Dendritic cell treated with granulocyte-macrophage colony-stimulating factor and Interleukin-4, amounts not matched to agents 40 ng/mL and 50 ng/mL, for 4 days (primary cell): ENCODE results near the gene RTCB.
"Not testable (repeated sequence)": the region's sequence is repeated elsewhere in the genome, so short reads cannot be mapped to it uniquely, and the experiment has no call there.

Source experiments
- H3K27ac Mint-ChIP-seq: one replicate; pipeline ENCODE4 v1.8.0; 2022; ENCODE audit warnings: mild to moderate bottlenecking, mixed read lengths
- H3K27me3 Mint-ChIP-seq: one replicate; pipeline ENCODE4 v1.8.0; 2022; ENCODE audit warnings: mild to moderate bottlenecking, mixed read lengths
- H3K36me3 Mint-ChIP-seq: one replicate; pipeline ENCODE4 v1.8.0; 2022; ENCODE audit warnings: low read depth, mixed read lengths
- H3K4me1 Mint-ChIP-seq: one replicate; pipeline ENCODE4 v1.8.0; 2022; ENCODE audit warnings: low read depth, mixed read lengths
- H3K4me3 Mint-ChIP-seq: one replicate; pipeline ENCODE4 v1.8.0; 2022; ENCODE audit warnings: mild to moderate bottlenecking, moderate library complexity, mixed read lengths
- H3K9me3 Mint-ChIP-seq: one replicate; pipeline ENCODE4 v1.8.0; 2022; ENCODE audit warnings: mixed read lengths
- intact Hi-C: fragments of 100-400 bp; cut with micrococcal nuclease; formaldehyde crosslinking; loops from one replicate; pipeline ENCODE4 v1.15.0; 2022

The RTCB gene

GRCh38 chr22:32375678-32376450, 36.2 kb downstream of the RTCB start:
- Mint-ChIP-seq H3K4me3 (no peak overlapping the region), H3K27me3 (peaks cover 6% of the 10 kb centered on the region), H3K9me3 (no peaks in the 10 kb centered on the region), H3K27ac (no peak overlapping the region), H3K36me3 (no peaks in the 10 kb centered on the region), H3K4me1 (no peaks in the 10 kb centered on the region)
- intact Hi-C loops: no loop called here

GRCh38 chr22:32364210-32364609, 47.8 kb downstream of the RTCB start:
- H3K4me1 Mint-ChIP-seq: no peaks in the 10 kb centered on the region
- H3K36me3 Mint-ChIP-seq: no peaks in the 10 kb centered on the region
- no peak overlapping the region for H3K27ac Mint-ChIP-seq
- no peak overlapping the region for H3K4me3 Mint-ChIP-seq
- intact Hi-C loops: no loop called here
- H3K27me3 Mint-ChIP-seq: peaks cover 3% of the 10 kb centered on the region
- no peaks in the 10 kb centered on the region for H3K9me3 Mint-ChIP-seq

GRCh38 chr22:32361257-32361656, 50.8 kb downstream of the RTCB start:
- Mint-ChIP-seq H3K27ac (no peak overlapping the region), H3K27me3 (peaks cover 5% of the 10 kb centered on the region), H3K4me3 (no peak overlapping the region), H3K9me3 (no peaks in the 10 kb centered on the region), H3K36me3 (no peaks in the 10 kb centered on the region), H3K4me1 (no peaks in the 10 kb centered on the region)
- intact Hi-C loops: no loop called here

- H3K36me3 Mint-ChIP-seq, H3K9me3 Mint-ChIP-seq, H3K4me1 Mint-ChIP-seq, H3K27me3 Mint-ChIP-seq, H3K4me3 Mint-ChIP-seq, intact Hi-C loops, H3K27ac Mint-ChIP-seq: not testable (repeated sequence)
Measured at GRCh38 chr22:32360096-32360495, 52.0 kb downstream of the RTCB start.

- H3K27ac Mint-ChIP-seq, H3K4me3 Mint-ChIP-seq, H3K27me3 Mint-ChIP-seq, intact Hi-C loops, H3K36me3 Mint-ChIP-seq, H3K4me1 Mint-ChIP-seq, H3K9me3 Mint-ChIP-seq: not testable (repeated sequence)
Measured at GRCh38 chr22:32357567-32357966, 54.5 kb downstream of the RTCB start, which contains the start of gene RFPL3. TSS of gene RFPL3 (plus strand) at chr22:32357867. CDS start at chr22:32358072, 205 bp downstream.

GRCh38 chr22:32355760-32356159, 56.3 kb downstream of the RTCB start:
- Mint-ChIP-seq H3K27ac (no peak overlapping the region), H3K4me3 (no peak overlapping the region), H3K36me3 (no peaks in the 10 kb centered on the region), H3K27me3 (peaks cover 3% of the 10 kb centered on the region), H3K4me1 (no peaks in the 10 kb centered on the region), H3K9me3 (peaks cover 8% of the 10 kb centered on the region)
- intact Hi-C loops: no loop called here

- peaks cover 8% of the 10 kb centered on the region for H3K9me3 Mint-ChIP-seq
- H3K27me3 Mint-ChIP-seq: peaks cover 3% of the 10 kb centered on the region
- H3K27ac Mint-ChIP-seq: no peak overlapping the region
- no peaks in the 10 kb centered on the region for H3K36me3 Mint-ChIP-seq
- intact Hi-C loops: no loop called here
- no peaks in the 10 kb centered on the region for H3K4me1 Mint-ChIP-seq
- H3K4me3 Mint-ChIP-seq: no peak overlapping the region
Measured at GRCh38 chr22:32354360-32355351, 57.4 kb downstream of the RTCB start.

GRCh38 chr22:32353840-32354239, 58.2 kb downstream of the RTCB start:
- no peaks in the 10 kb centered on the region for H3K36me3 Mint-ChIP-seq
- H3K27ac Mint-ChIP-seq: no peak overlapping the region
- H3K4me1 Mint-ChIP-seq: no peaks in the 10 kb centered on the region
- H3K9me3 Mint-ChIP-seq: peaks cover 8% of the 10 kb centered on the region
- intact Hi-C loops: no loop called here
- H3K27me3 Mint-ChIP-seq: peaks cover 3% of the 10 kb centered on the region
- H3K4me3 Mint-ChIP-seq: no peak overlapping the region

- Mint-ChIP-seq H3K4me1 (no peaks in the 10 kb centered on the region), H3K36me3 (no peaks in the 10 kb centered on the region), H3K9me3 (peaks cover 8% of the 10 kb centered on the region), H3K27ac (no peak overlapping the region), H3K27me3 (peaks cover 4% of the 10 kb centered on the region), H3K4me3 (no peak overlapping the region)
- intact Hi-C loops: no loop called here
Measured at GRCh38 chr22:32353292-32353691, 58.8 kb downstream of the RTCB start.

GRCh38 chr22:32352681-32353080, 59.4 kb downstream of the RTCB start:
- no peaks in the 10 kb centered on the region for H3K36me3 Mint-ChIP-seq

GRCh38 chr22:32351875-32352274, 60.2 kb downstream of the RTCB start:
- H3K4me3 Mint-ChIP-seq, H3K4me1 Mint-ChIP-seq, intact Hi-C loops, H3K27me3 Mint-ChIP-seq, H3K36me3 Mint-ChIP-seq, H3K27ac Mint-ChIP-seq, H3K9me3 Mint-ChIP-seq: not testable (repeated sequence)

More at GRCh38 chr22:32352681-32353080, 59.4 kb downstream of the RTCB start:
- Mint-ChIP-seq H3K27me3 (peaks cover 5% of the 10 kb centered on the region), H3K27ac (no peak overlapping the region), H3K4me3 (no peak overlapping the region), H3K9me3 (peaks cover 8% of the 10 kb centered on the region), H3K4me1 (no peaks in the 10 kb centered on the region)
- intact Hi-C loops: no loop called here

- Mint-ChIP-seq H3K9me3 (no peaks in the 10 kb centered on the region), H3K27ac (no peak overlapping the region), H3K4me3 (no peak overlapping the region), H3K4me1 (no peaks in the 10 kb centered on the region), H3K36me3 (no peaks in the 10 kb centered on the region), H3K27me3 (peaks cover 14% of the 10 kb centered on the region)
- intact Hi-C loops: no loop called here
Measured at GRCh38 chr22:32348031-32348611, 63.9 kb downstream of the RTCB start.

GRCh38 chr22:32343941-32344340, 68.1 kb downstream of the RTCB start:
- no peaks in the 10 kb centered on the region for H3K9me3 Mint-ChIP-seq
- intact Hi-C loops: no loop called here
- H3K27me3 Mint-ChIP-seq: peaks cover 16% of the 10 kb centered on the region
- H3K4me1 Mint-ChIP-seq: no peaks in the 10 kb centered on the region
- no peak overlapping the region for H3K27ac Mint-ChIP-seq
- H3K36me3 Mint-ChIP-seq: no peaks in the 10 kb centered on the region
- H3K4me3 Mint-ChIP-seq: no peak overlapping the region

- H3K36me3 Mint-ChIP-seq: no peaks in the 10 kb centered on the region
- no peaks in the 10 kb centered on the region for H3K4me1 Mint-ChIP-seq
- intact Hi-C loops: no loop called here
- H3K4me3 Mint-ChIP-seq: no peak overlapping the region
- peaks cover 14% of the 10 kb centered on the region for H3K27me3 Mint-ChIP-seq
- no peaks in the 10 kb centered on the region for H3K9me3 Mint-ChIP-seq
- H3K27ac Mint-ChIP-seq: no peak overlapping the region
Measured at GRCh38 chr22:32342977-32343376, 69.1 kb downstream of the RTCB start.
